Peyer's patch (tissue), 4 donors: ENCODE measurements around the gene ETV5. TPM values are rescaled to one million over a fixed set of nuclear protein-coding genes. Genes with fewer than 3 reads are reported as not detected.

Experiments
- DNase-seq, 3 donors: peaks; one replicate each; pipeline ENCODE4 v3.0.0-alpha.2; 2017 to 2019
- H3K27ac ChIP-seq, 4 donors: fragments of 200-600 bp; sonication (generic); one replicate each; pipeline ENCODE4 v1.5.1; 2016 to 2019
- H3K27me3 ChIP-seq, 2 donors: fragments of 200-600 bp; sonication (generic); one replicate each; pipeline ENCODE4 v1.5.1; 2019
- H3K36me3 ChIP-seq, 3 donors: fragments of 200-600 bp; sonication (generic); one replicate each; pipeline ENCODE4 v1.5.1; 2016 to 2019
- H3K4me1 ChIP-seq, 4 donors: fragments of 200-600 bp; sonication (generic); one replicate each; pipeline ENCODE4 v1.5.1; 2016 to 2019
- H3K4me3 ChIP-seq, 4 donors: fragments of 200-600 bp; sonication (generic); 1 replicate in 3 of 4; 2 replicates in 1 of 4; pipeline ENCODE4 v1.5.1; 2016 to 2019; ENCODE audit warnings: mild to moderate bottlenecking in 1 of 4
- H3K9me3 ChIP-seq, 4 donors: fragments of 200-600 bp; sonication (generic); one replicate each; pipeline ENCODE4 v1.5.1; 2016 to 2019; ENCODE audit warnings: mild to moderate bottlenecking in 1 of 4
- CTCF ChIP-seq, 6 experiments: fragments of 450-650 bp in 4 of 6; fragments of 200-600 bp in 2 of 6; sonication (generic) in 1 of 6; IDR thresholded peaks; one replicate each; pipeline ENCODE4 v1.5.1; 2017 to 2019; ENCODE audit warnings: antibody characterized with exemption in 6 of 6, mild to moderate bottlenecking in 3 of 6, moderate library complexity in 1 of 6
- POLR2A ChIP-seq, 2 donors: fragments of 450-650 bp; IDR thresholded peaks; one replicate each; pipeline ENCODE4 v1.5.1; 2017; ENCODE audit warnings: antibody characterized with exemption in 2 of 2, mild to moderate bottlenecking in 2 of 2, moderate library complexity in 2 of 2
- total RNA-seq, 4 donors: library from RNA; depleted of rRNA; stranded (reverse); fragments of >200 nt; gene quantifications; one replicate each; pipeline ENCODE4 v1.1.0, GENCODE V29; 2016

ETV5 gene
- total RNA-seq, 4 donors from 2014 or later, result 4.1 to 5.3 (median 4.8) TPM

GRCh38 chr3:186115239-186115996 is 6.5 kb upstream of the ETV5 start:
- no peaks in the 10 kb centered on the region for H3K9me3 ChIP-seq
- no peaks in the 10 kb centered on the region for H3K27me3 ChIP-seq
- DNase-seq, result no peak
- no peaks in the 10 kb centered on the region for H3K36me3 ChIP-seq
- TF ChIP-seq POLR2A (IDR thresholded peaks at IDR 0.05), result no peak
- no peak for TF ChIP-seq CTCF (IDR thresholded peaks at IDR 0.05)
- peaks cover 0 to 6% (median under 1%) of the 10 kb centered on the region in 4 donors for H3K4me1 ChIP-seq
- H3K27ac ChIP-seq, result no peak overlapping the region
- no peak overlapping the region for H3K4me3 ChIP-seq

GRCh38 chr3:186110975-186111974 is 2.4 kb upstream of the ETV5 start:
- TF ChIP-seq CTCF (IDR thresholded peaks at IDR 0.05) (no peak), POLR2A (IDR thresholded peaks at IDR 0.05) (no peak)
- no peak overlapping the region for H3K27ac ChIP-seq
- H3K4me3 ChIP-seq, result no peak overlapping the region
- H3K36me3 ChIP-seq, result no peaks in the 10 kb centered on the region
- peaks cover 0 to 20% (median 12%) of the 10 kb centered on the region in 4 donors for H3K4me1 ChIP-seq
- no peak for DNase-seq
- no peaks in the 10 kb centered on the region for H3K27me3 ChIP-seq
- H3K9me3 ChIP-seq, result no peaks in the 10 kb centered on the region

GRCh38 chr3:186109897-186110803 is 1.3 kb upstream of the ETV5 start:
- Histone ChIP-seq H3K36me3 (no peaks in the 10 kb centered on the region), H3K27me3 (no peaks in the 10 kb centered on the region), H3K4me3 (peak overlapping the region; percentile 48 to 70 (median 64)), H3K4me1 (peaks cover 0 to 20% (median 12%) of the 10 kb centered on the region in 4 donors), H3K9me3 (no peaks in the 10 kb centered on the region), H3K27ac (peak overlapping the region; percentile 55 to 72 (median 66))
- peak in 1 of 3 donors; percentile 55 for DNase-seq
- TF ChIP-seq CTCF (IDR thresholded peaks at IDR 0.05) (no peak), POLR2A (IDR thresholded peaks at IDR 0.05) (no peak)

GRCh38 chr3:186108106-186108940 is 566 bp downstream of the ETV5 start:
- Histone ChIP-seq H3K27ac (peak overlapping the region; percentile 50 to 73 (median 70)), H3K4me3 (peak overlapping the region; percentile 48 to 70 (median 64)), H3K4me1 (peaks cover 0 to 20% (median 14%) of the 10 kb centered on the region in 4 donors), H3K36me3 (no peaks in the 10 kb centered on the region), H3K27me3 (no peaks in the 10 kb centered on the region), H3K9me3 (no peaks in the 10 kb centered on the region)
- TF ChIP-seq CTCF (IDR thresholded peaks at IDR 0.05) (no peak), POLR2A (IDR thresholded peaks at IDR 0.05) (no peak)
- DNase-seq, result peak; percentile 21 to 66 (median 55)
